Pancreas (tissue), 10 donors: ENCODE results near the gene CDC42. TPM values are rescaled to one million over a fixed set of nuclear protein-coding genes. Genes with fewer than 3 reads are reported as not detected.

Experiments used
- ATAC-seq, 4 donors: fragments of 200-7000 bp; cut with Tn5 transposase; one replicate each; pipeline versions ENCODE4 v1.8.0 to v1.9.1; 2020; ENCODE audit warnings: mild to moderate bottlenecking in 4 of 4, moderate library complexity in 4 of 4
- DNase-seq, 6 donors: peaks; one replicate each; pipeline ENCODE4 v3.0.0-alpha.2; 2020
- FAIRE-seq: peaks from 2 replicates; lab custom pipeline; 2012; peaks lifted over from hg19 to GRCh38; lab: Jason Lieb, UNC
- H3K27ac ChIP-seq, 4 donors: fragments of 200-600 bp; sonication (generic); 1 replicate in 3 of 4; 2 replicates in 1 of 4; pipeline versions ENCODE4 v1.5.0 to v1.8.0; 2020
- H3K27me3 ChIP-seq, 4 donors: fragments of 200-600 bp; one replicate each; pipeline ENCODE4 v1.8.0; 2021
- H3K36me3 ChIP-seq, 3 donors: fragments of 200-600 bp; sonication (generic) in 1 of 3; one replicate each; pipeline versions ENCODE4 v1.5.0 to v1.8.0; 2020 to 2021
- H3K4me1 ChIP-seq, 3 donors: fragments of 200-600 bp; one replicate each; pipeline ENCODE4 v1.8.0; 2021
- H3K4me3 ChIP-seq, 4 donors: fragments of 200-600 bp; sonication (generic) in 2 of 4; one replicate each; pipeline versions ENCODE4 v1.5.0 to v1.8.0; 2020 to 2021
- H3K9me3 ChIP-seq, 4 donors: fragments of 200-600 bp; one replicate each; pipeline ENCODE4 v1.8.0; 2021
- CTCF ChIP-seq, 4 donors: fragments of 200-600 bp; sonication (generic) in 3 of 4; IDR thresholded peaks; one replicate each; pipeline versions ENCODE4 v1.5.0 to v1.8.0; 2021; ENCODE audit warnings: antibody characterized with exemption in 4 of 4
- WGBS, 2 donors: extraction: QIAGEN DNeasy Blood & Tissue Kit; methylation state at CpG; one replicate each; pipeline ENCODE4 v1.1.7; 2013; 5-methylcytosine and 5-hydroxymethylcytosine counted together
- intact Hi-C, 3 donors: fragments of 100-400 bp; cut with DNase I; formaldehyde crosslinking; loops; one replicate each; pipeline versions ENCODE4 v1.11.1 to v1.14.2; 2022
- polyA plus RNA-seq, 2 donors: library from polyadenylated mRNA; stranded (reverse); fragments of 200-250 nt; gene quantifications; one replicate each; pipeline ENCODE4 v1.2.3, GENCODE V29; 2013
- total RNA-seq, 6 donors: library from RNA; stranded (reverse); fragmentation: NEBNext Ultra II Directional in 4 of 6; extraction: Animal tissue kit (Norgen Biotek cat#: 25700) in 4 of 6; gene quantifications; one replicate each; pipeline versions ENCODE4 v1.2.1 to v1.2.4, GENCODE V29; 2021 to 2023
- donor health status: healthy with polysubstance abuse.
- donor health status: DM: no; HTN: no; CAD: no; lungs with moderate emphysema.
- donor health status: DM: no; HTN: no; CAD: no.
- donor health status: control.
- donor health status: control.
- donor health status: Bipolar disorder and iron deficiency.
- donor health status: DM: yes; HTN: yes; CAD: no.
- donor health status: DM: no; HTN: no; CAD: no.
- donor health status: DM: no; HTN: no; CAD: no.
- donor health status: DM: yes; HTN: yes; CAD: no.

CDC42 gene
- total and polyA plus RNA-seq, 8 donors = 36.6 to 128 (median 63.4) TPM

GRCh38 chr1:22114083-22115012 lies 61.8 kb downstream of the CDC42 start:
- intact Hi-C loops = no loop called here
- FAIRE-seq (no peak), ATAC-seq (peak in 3 of 4 donors; percentile 7 to 52 (median 9)), DNase-seq (peak in 1 of 6 donors; percentile 8)
- no peaks in the 10 kb centered on the region for H3K4me1 ChIP-seq
- H3K27me3 ChIP-seq = no peaks in the 10 kb centered on the region
- 78 to 82% methylated on average over 14 to 18 of the region's 18 CpGs for WGBS, 2 donors
- H3K9me3 ChIP-seq = no peaks in the 10 kb centered on the region
- peaks cover 0 to 4% (median 0%) of the 10 kb centered on the region in 3 donors for H3K36me3 ChIP-seq
- no peak overlapping the region for H3K4me3 ChIP-seq
- TF ChIP-seq CTCF (IDR thresholded peaks at IDR 0.05) = no peak
- no peak overlapping the region for H3K27ac ChIP-seq

DNA sequence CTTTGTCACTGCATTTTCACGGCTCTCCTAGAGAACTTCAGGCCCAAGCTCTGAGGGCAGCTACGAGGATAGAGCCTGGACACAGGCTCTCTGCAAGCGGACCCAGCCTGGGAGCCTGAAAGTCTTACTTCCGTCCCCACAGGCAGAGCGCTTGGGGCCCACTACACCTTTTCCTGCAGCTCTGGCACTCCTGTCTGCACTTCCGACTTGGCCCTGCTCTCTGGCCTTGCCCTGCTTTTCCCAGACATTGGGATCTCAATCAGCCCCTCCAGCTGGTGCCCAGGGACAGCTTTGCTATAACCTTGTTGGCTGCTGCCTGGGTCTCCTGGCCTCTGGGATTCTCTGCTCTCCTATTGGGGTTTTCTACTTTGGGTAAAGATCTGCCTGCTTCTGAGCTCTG lies 62.8 kb downstream of the CDC42 start:
- ATAC-seq = no peak
- peaks cover 0 to 4% (median 0%) of the 10 kb centered on the region in 3 donors for H3K36me3 ChIP-seq
- intact Hi-C loops = no loop called here

GRCh38 chr1:22117238-22117637 lies 64.7 kb downstream of the CDC42 start:
- no peak for DNase-seq
- Histone ChIP-seq H3K9me3 (no peaks in the 10 kb centered on the region), H3K4me1 (no peaks in the 10 kb centered on the region), H3K36me3 (peaks cover 0 to 1% (median 0%) of the 10 kb centered on the region in 3 donors), H3K4me3 (no peak overlapping the region), H3K27me3 (no peaks in the 10 kb centered on the region), H3K27ac (no peak overlapping the region)
- WGBS, 2 donors = 81 to 88% methylated on average over 4 of the region's 4 CpGs
- intact Hi-C loops = no loop called here
- FAIRE-seq = no peak
- ATAC-seq = no peak
- no peak for TF ChIP-seq CTCF (IDR thresholded peaks at IDR 0.05)

More for the DNA sequence above, 62.8 kb downstream of the CDC42 start:
- H3K4me1 ChIP-seq = no peaks in the 10 kb centered on the region
- no peak overlapping the region for H3K4me3 ChIP-seq
- no peak for FAIRE-seq
- H3K9me3 ChIP-seq = no peaks in the 10 kb centered on the region
- H3K27me3 ChIP-seq = no peaks in the 10 kb centered on the region
- DNase-seq = peak in 1 of 6 donors; percentile 8
- no peak for TF ChIP-seq CTCF (IDR thresholded peaks at IDR 0.05)
- H3K27ac ChIP-seq = no peak overlapping the region
- WGBS, 2 donors = 89 to 90% methylated on average over 6 of the region's 6 CpGs

DNA sequence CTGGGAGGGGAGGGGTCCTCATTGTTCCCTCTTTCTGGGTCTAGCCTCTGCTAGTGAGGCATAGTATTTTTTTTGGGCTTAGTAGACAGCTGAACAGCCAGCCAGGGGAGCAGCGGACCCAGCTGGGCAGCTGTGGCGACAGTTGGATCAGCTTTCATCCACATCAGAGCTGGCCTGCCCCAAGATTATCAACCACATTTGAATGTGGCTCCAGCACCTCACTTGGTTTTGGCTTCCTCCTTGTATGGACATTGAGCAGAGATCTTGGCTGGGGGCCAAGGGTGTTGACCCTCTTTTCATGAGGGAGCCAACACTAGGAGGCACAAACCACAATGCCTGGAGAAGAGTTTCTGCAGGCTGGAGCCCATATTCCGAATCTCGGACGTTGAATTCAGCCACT lies 65.3 kb downstream of the CDC42 start:
- no peak for FAIRE-seq
- intact Hi-C loops = no loop called here

More for the DNA sequence above, 65.3 kb downstream of the CDC42 start:
- ATAC-seq = no peak
- Histone ChIP-seq H3K36me3 (no peaks in the 10 kb centered on the region), H3K27ac (no peak overlapping the region), H3K4me1 (no peaks in the 10 kb centered on the region), H3K4me3 (no peak overlapping the region), H3K9me3 (no peaks in the 10 kb centered on the region), H3K27me3 (no peaks in the 10 kb centered on the region)
- DNase-seq = peak in 1 of 6 donors; percentile 47
- WGBS, 2 donors = 88 to 91% methylated on average over 5 of the region's 5 CpGs
- no peak for TF ChIP-seq CTCF (IDR thresholded peaks at IDR 0.05)
